HEK293T (cell line): ENCODE measurements around the gene WDR37.
"Not testable (repeated sequence)": the region's sequence is repeated elsewhere in the genome, so short reads cannot be mapped to it uniquely, and the experiment has no call there.

Source experiments
- CTCF ChIA-PET: fragments of 350-600 bp; formaldehyde crosslinking; extraction: SDS; loops from one replicate; lab custom pipeline; 2021; ENCODE audit warnings: antibody characterized with exemption, inconsistent platforms; lab: Yijun Ruan, JAX
- POLR2A ChIA-PET: fragments of 350-600 bp; formaldehyde crosslinking; extraction: SDS; loops from one replicate; lab custom pipeline; 2020; ENCODE audit warnings: antibody characterized with exemption, inconsistent platforms; lab: Yijun Ruan, JAX
- DNase-seq: peaks from one replicate; pipeline ENCODE4 v3.0.0; 2012; ENCODE audit warnings: mixed read lengths; ENCODE audit errors: extremely low spot score
- ARNT ChIP-seq: fragments of 450-650 bp; IDR thresholded peaks from 2 replicates; pipeline ENCODE4 v1.6.1; 2017; ENCODE audit warnings: mild to moderate bottlenecking
- BHLHE40 ChIP-seq: fragments of 450-650 bp; IDR thresholded peaks from 2 replicates; pipeline ENCODE4 v1.6.1; 2016; ENCODE audit warnings: mild to moderate bottlenecking, moderate library complexity, borderline replicate concordance
- CTBP1 ChIP-seq: fragments of 450-650 bp; IDR thresholded peaks from 2 replicates; pipeline ENCODE4 v1.6.1; 2016; ENCODE audit warnings: borderline replicate concordance
- ELF4 ChIP-seq: fragments of 450-650 bp; IDR thresholded peaks from 2 replicates; pipeline ENCODE4 v1.6.1; 2017; ENCODE audit warnings: antibody characterized with exemption
- FOXA1 ChIP-seq: fragments of 450-650 bp; IDR thresholded peaks from 2 replicates; pipeline ENCODE4 v1.6.1; 2016; ENCODE audit warnings: mild to moderate bottlenecking
- FOXK2 ChIP-seq: fragments of 450-650 bp; IDR thresholded peaks from 2 replicates; pipeline ENCODE4 v1.6.1; 2016; ENCODE audit warnings: mild to moderate bottlenecking
- FOXM1 ChIP-seq: fragments of 450-650 bp; IDR thresholded peaks from 2 replicates; pipeline ENCODE4 v1.6.1; 2017; ENCODE audit warnings: mild to moderate bottlenecking, borderline replicate concordance
- HDGF ChIP-seq: fragments of 450-650 bp; IDR thresholded peaks from 2 replicates; pipeline ENCODE4 v1.6.1; 2017; ENCODE audit warnings: antibody characterized with exemption, borderline replicate concordance
- L3MBTL2 ChIP-seq: fragments of 450-650 bp; conservative IDR thresholded peaks from 2 replicates; pipeline ENCODE4 v1.6.1; 2016; ENCODE audit warnings: mild to moderate bottlenecking
- LEF1 ChIP-seq: fragments of 450-650 bp; IDR thresholded peaks from 2 replicates; pipeline ENCODE4 v1.6.1; 2017; ENCODE audit warnings: mild to moderate bottlenecking, borderline replicate concordance
- NFRKB ChIP-seq: fragments of 450-650 bp; IDR thresholded peaks from 2 replicates; pipeline ENCODE4 v1.6.1; 2016; ENCODE audit warnings: mild to moderate bottlenecking, moderate library complexity
- PKNOX1 ChIP-seq: fragments of 450-650 bp; IDR thresholded peaks from 2 replicates; pipeline ENCODE4 v1.6.1; 2016
- SP1 ChIP-seq: fragments of 450-650 bp; IDR thresholded peaks from 2 replicates; pipeline ENCODE4 v1.6.1; 2017
- SUZ12 ChIP-seq: fragments of 450-650 bp; IDR thresholded peaks from 2 replicates; pipeline ENCODE4 v1.6.1; 2016; ENCODE audit warnings: mild to moderate bottlenecking
- TARDBP ChIP-seq: fragments of 450-650 bp; IDR thresholded peaks from 2 replicates; pipeline ENCODE4 v1.6.1; 2016
- ZNF384 ChIP-seq: fragments of 450-650 bp; IDR thresholded peaks from 2 replicates; pipeline ENCODE4 v1.6.1; 2016

Gene WDR37

GRCh38 chr10:1037098-1037497 lies 19.1 kb upstream of the WDR37 start:
- TF ChIP-seq SP1 = no peak
- TF ChIP-seq TARDBP = no peak
- TF ChIP-seq NFRKB = no peak
- TF ChIP-seq PKNOX1 = no peak
- TF ChIP-seq FOXK2 = no peak
- TF ChIP-seq FOXA1 = no peak
- TF ChIP-seq L3MBTL2 = no peak
- no peak for TF ChIP-seq BHLHE40
- TF ChIP-seq CTBP1 = no peak
- no peak for TF ChIP-seq ARNT
- TF ChIP-seq HDGF = no peak
- TF ChIP-seq LEF1 = no peak
- TF ChIP-seq SUZ12 = no peak
- TF ChIP-seq FOXM1 = no peak
- no peak for TF ChIP-seq ZNF384
- no peak for TF ChIP-seq ELF4
- DNase-seq = no peak
- ChIA-PET CTCF (no interaction called here), POLR2A (interaction anchor here (1.0 to 2.0 kb wide), 2 partner anchors 8 to 12 kb away, joined by 3 to 8 read pairs; partner anchors contain the start of gene IDI1)

- CTCF ChIA-PET, DNase-seq: not testable (repeated sequence)
- POLR2A ChIA-PET = interaction anchor here (1.0 to 2.0 kb wide), 2 partner anchors 10 kb away, joined by 4 to 8 read pairs; partner anchors contain the start of gene IDI1
Measured at GRCh38 chr10:1038769-1039168, 17.4 kb upstream of the WDR37 start.

- no peak for TF ChIP-seq SUZ12
- no peak for TF ChIP-seq ZNF384
- no peak for TF ChIP-seq NFRKB
- no peak for TF ChIP-seq PKNOX1
- TF ChIP-seq TARDBP = no peak
- no peak for TF ChIP-seq FOXK2
- ChIA-PET CTCF (no interaction called here), POLR2A (no interaction called here)
- DNase-seq = no peak
Measured at GRCh38 chr10:1040133-1040532, 16.1 kb upstream of the WDR37 start.

GRCh38 chr10:1041514-1041913 lies 14.7 kb upstream of the WDR37 start:
- no peak for TF ChIP-seq SP1
- no peak for TF ChIP-seq CTBP1
- no peak for TF ChIP-seq FOXA1
- no peak for TF ChIP-seq FOXK2
- no peak for TF ChIP-seq PKNOX1
- TF ChIP-seq HDGF = no peak
- TF ChIP-seq ARNT = no peak
- no peak for TF ChIP-seq LEF1
- TF ChIP-seq BHLHE40 = no peak
- no peak for TF ChIP-seq ELF4
- TF ChIP-seq NFRKB = no peak
- TF ChIP-seq L3MBTL2 = no peak
- TF ChIP-seq FOXM1 = no peak
- TF ChIP-seq TARDBP = no peak
- TF ChIP-seq SUZ12 = no peak
- TF ChIP-seq ZNF384 = no peak
- no peak for DNase-seq
- ChIA-PET CTCF (no interaction called here), POLR2A (no interaction called here)

- ChIA-PET CTCF (no interaction called here), POLR2A (no interaction called here)
- DNase-seq = no peak
- TF ChIP-seq BHLHE40 (no peak), SP1 (no peak), ELF4 (no peak), HDGF (no peak), PKNOX1 (no peak), FOXK2 (no peak), FOXA1 (no peak), ARNT (no peak), NFRKB (no peak), TARDBP (no peak), FOXM1 (no peak), ZNF384 (no peak), CTBP1 (no peak), L3MBTL2 (no peak), LEF1 (no peak), SUZ12 (no peak)
Measured at GRCh38 chr10:1043532-1043995, 12.6 kb upstream of the WDR37 start.

- no peak for DNase-seq
- ChIA-PET CTCF (no interaction called here), POLR2A (no interaction called here)
Measured at GRCh38 chr10:1044146-1044545, 12.0 kb upstream of the WDR37 start.

More at GRCh38 chr10:1044146-1044545, 12.0 kb upstream of the WDR37 start:
- TF ChIP-seq SUZ12 (no peak), BHLHE40 (no peak), LEF1 (no peak), L3MBTL2 (no peak), ELF4 (no peak), FOXM1 (no peak), ARNT (no peak), HDGF (no peak), SP1 (no peak), FOXA1 (no peak)
